Keratinocyte (primary cell): ENCODE results near the gene KCNF1. TPM values are rescaled to one million over a fixed set of nuclear protein-coding genes. Genes with fewer than 3 reads are reported as not detected.

ENCODE experiments used
- DNase-seq: peaks from one replicate; pipeline ENCODE4 v3.0.0-alpha.2; 2011; ENCODE audit warnings: low read depth, missing footprints, low spot score
- FAIRE-seq: peaks from 2 replicates; lab custom pipeline; 2011; peaks lifted over from hg19 to GRCh38; lab: Jason Lieb, UNC
- H2AFZ ChIP-seq: 2 replicates; pipeline ENCODE4 v1.6.0; 2012; ENCODE audit warnings: low read length, control low read depth, inconsistent platforms; ENCODE audit not compliant: control insufficient read depth
- H3K27ac ChIP-seq: 2 replicates; pipeline ENCODE4 v1.5.1; 2011; ENCODE audit warnings: low read length; ENCODE audit not compliant: control insufficient read depth, insufficient read depth
- H3K27me3 ChIP-seq: 3 replicates; pipeline ENCODE4 v1.6.0; 2011; ENCODE audit warnings: low read length; ENCODE audit not compliant: control insufficient read depth, insufficient read depth; ENCODE audit errors: extremely low read depth
- H3K36me3 ChIP-seq, 2 experiments: 2 replicates in 1 of 2; 3 replicates in 1 of 2; pipeline ENCODE4 v1.5.1; 2011; ENCODE audit warnings: low read length in 2 of 2, mild to moderate bottlenecking in 1 of 2; ENCODE audit not compliant: control insufficient read depth in 2 of 2, insufficient read depth in 2 of 2; ENCODE audit errors: extremely low read depth in 1 of 2
- H3K4me1 ChIP-seq: 3 replicates; pipeline ENCODE4 v1.5.1; 2011; ENCODE audit warnings: low read length; ENCODE audit not compliant: control insufficient read depth, insufficient read depth; ENCODE audit errors: extremely low read depth
- H3K4me2 ChIP-seq: 3 replicates; pipeline ENCODE4 v1.6.0; 2011; ENCODE audit warnings: low read depth, low read length; ENCODE audit not compliant: control insufficient read depth, insufficient read depth; ENCODE audit errors: extremely low read depth
- H3K4me3 ChIP-seq, 3 experiments: fragments of 200-600 bp in 1 of 3; sonication (generic) in 1 of 3; 2 replicates in 2 of 3; 3 replicates in 1 of 3; pipeline ENCODE4 v1.5.1; 2011 to 2016; ENCODE audit warnings: low read length in 3 of 3, mild to moderate bottlenecking in 3 of 3, control low read depth in 2 of 3, inconsistent platforms in 1 of 3, low read depth in 1 of 3, mixed read lengths in 1 of 3, mixed run types in 1 of 3, moderate library complexity in 1 of 3; ENCODE audit not compliant: control insufficient read depth in 2 of 3, insufficient read depth in 2 of 3; ENCODE audit errors: extremely low read depth in 1 of 3
- H3K79me2 ChIP-seq: 2 replicates; pipeline ENCODE4 v1.6.0; 2012; ENCODE audit warnings: low read length; ENCODE audit not compliant: control insufficient read depth, insufficient read depth
- H3K9ac ChIP-seq: 3 replicates; pipeline ENCODE4 v1.6.0; 2011; ENCODE audit warnings: low read length; ENCODE audit not compliant: control insufficient read depth, insufficient read depth; ENCODE audit errors: extremely low read depth
- H3K9me1 ChIP-seq: 3 replicates; pipeline ENCODE4 v1.6.0; 2011; ENCODE audit warnings: low read length; ENCODE audit not compliant: control insufficient read depth, insufficient read depth; ENCODE audit errors: extremely low read depth
- H3K9me3 ChIP-seq: 2 replicates; pipeline ENCODE4 v1.5.1; 2012; ENCODE audit warnings: low read depth, low read length; ENCODE audit not compliant: control insufficient read depth
- H4K20me1 ChIP-seq: 3 replicates; pipeline ENCODE4 v1.6.0; 2011; ENCODE audit warnings: low read length; ENCODE audit not compliant: control insufficient read depth, insufficient read depth; ENCODE audit errors: extremely low read depth
- CTCF ChIP-seq, 3 experiments: IDR thresholded peaks in 1 of 3; conservative IDR thresholded peaks in 1 of 3; optimal IDR thresholded peaks in 1 of 3; 2 replicates in 2 of 3; 3 replicates in 1 of 3; pipeline versions ENCODE3 to v1.5.1; 2011; ENCODE audit warnings: low read length in 3 of 3, mild to moderate bottlenecking in 3 of 3, moderate library complexity in 2 of 3, control low read depth in 1 of 3, inconsistent platforms in 1 of 3; ENCODE audit not compliant: insufficient read depth in 2 of 3; ENCODE audit errors: extremely low read depth in 1 of 3
- EZH2 ChIP-seq: IDR thresholded peaks from one replicate; pipeline ENCODE4 v1.6.1; 2012; ENCODE audit warnings: inconsistent platforms, mild to moderate bottlenecking, low read length, moderate library complexity
- dilution Hi-C: fragments of 300-500 bp; cut with MboI; formaldehyde crosslinking; loops from one replicate; pipeline ENCODE4 v1.7.0; 2020; ENCODE audit warnings: low sequenced_read_pairs; ENCODE audit not compliant: extremely low pct_ligation_motif_present
- polyA plus RNA-seq, 5 experiments: library from polyadenylated mRNA; depleted of rRNA in 3 of 5; stranded (reverse) in 3 of 5; stranded (forward) in 1 of 5; unstranded in 1 of 5; fragments of >200 nt; gene quantifications; 1 replicate in 1 of 5; 2 replicates in 3 of 5; 3 replicates in 1 of 5; pipeline versions ENCODE4 v1.2.1 to v1.2.3, GENCODE V29; 2011 to 2012; ENCODE audit warnings: missing spikeins in 2 of 5, low read depth in 1 of 5, low replicate concordance in 1 of 5

The KCNF1 gene
- polyA plus RNA-seq, 1 donor (not counting 4 experiments of a cell fraction or from before 2014, with no cell fraction given) = 0.05 TPM

- dilution Hi-C loops = no loop called here
- Histone ChIP-seq H3K9me3 (no peaks in the 10 kb centered on the region), H3K27me3 (peaks cover 14% of the 10 kb centered on the region), H3K4me2 (no peak overlapping the region), H3K4me3 (no peak overlapping the region), H2AFZ (no peak overlapping the region), H3K9me1 (no peaks in the 10 kb centered on the region), H3K9ac (no peak overlapping the region), H3K4me1 (no peaks in the 10 kb centered on the region), H3K79me2 (no peaks in the 10 kb centered on the region), H3K36me3 (no peaks in the 10 kb centered on the region), H4K20me1 (no peaks in the 10 kb centered on the region), H3K27ac (no peak overlapping the region)
- FAIRE-seq (no peak), DNase-seq (no peak)
- TF ChIP-seq CTCF (optimal IDR thresholded peaks at IDR 0.05 in 1 of 3, IDR thresholded peaks at IDR 0.05 in 1 of 3, conservative IDR thresholded peaks at IDR 0.05 in 1 of 3; ENCODE audit: extremely low read depth in 1 of 3, insufficient read depth in 2 of 3, low read length in 3 of 3) = no peak
- TF ChIP-seq EZH2 = no peak
Measured at GRCh38 chr2:10885094-10885860, 26.5 kb upstream of the KCNF1 start.

GRCh38 chr2:10887476-10887875 is 24.3 kb upstream of the KCNF1 start:
- dilution Hi-C loops = no loop called here
- H3K9me3 ChIP-seq = no peaks in the 10 kb centered on the region
- TF ChIP-seq EZH2 (no peak), CTCF (optimal IDR thresholded peaks at IDR 0.05 in 1 of 3, IDR thresholded peaks at IDR 0.05 in 1 of 3, conservative IDR thresholded peaks at IDR 0.05 in 1 of 3; ENCODE audit: extremely low read depth in 1 of 3, insufficient read depth in 2 of 3, low read length in 3 of 3) (no peak)
- H3K36me3 ChIP-seq = no peaks in the 10 kb centered on the region
- H3K4me1 ChIP-seq = no peaks in the 10 kb centered on the region
- no peak overlapping the region for H3K4me3 ChIP-seq
- no peaks in the 10 kb centered on the region for H3K79me2 ChIP-seq
- no peak overlapping the region for H3K4me2 ChIP-seq
- H3K27me3 ChIP-seq = peaks cover 18% of the 10 kb centered on the region
- H3K9me1 ChIP-seq = no peaks in the 10 kb centered on the region
- no peak overlapping the region for H3K9ac ChIP-seq
- DNase-seq = no peak
- H4K20me1 ChIP-seq = no peaks in the 10 kb centered on the region
- no peak overlapping the region for H3K27ac ChIP-seq
- no peak overlapping the region for H2AFZ ChIP-seq
- no peak for FAIRE-seq
